ENCODE data around the gene MSTN.
A peak's percentile ranks its signal among the peaks of the same experiment; 100 is the strongest.

Gene MSTN

DNA sequence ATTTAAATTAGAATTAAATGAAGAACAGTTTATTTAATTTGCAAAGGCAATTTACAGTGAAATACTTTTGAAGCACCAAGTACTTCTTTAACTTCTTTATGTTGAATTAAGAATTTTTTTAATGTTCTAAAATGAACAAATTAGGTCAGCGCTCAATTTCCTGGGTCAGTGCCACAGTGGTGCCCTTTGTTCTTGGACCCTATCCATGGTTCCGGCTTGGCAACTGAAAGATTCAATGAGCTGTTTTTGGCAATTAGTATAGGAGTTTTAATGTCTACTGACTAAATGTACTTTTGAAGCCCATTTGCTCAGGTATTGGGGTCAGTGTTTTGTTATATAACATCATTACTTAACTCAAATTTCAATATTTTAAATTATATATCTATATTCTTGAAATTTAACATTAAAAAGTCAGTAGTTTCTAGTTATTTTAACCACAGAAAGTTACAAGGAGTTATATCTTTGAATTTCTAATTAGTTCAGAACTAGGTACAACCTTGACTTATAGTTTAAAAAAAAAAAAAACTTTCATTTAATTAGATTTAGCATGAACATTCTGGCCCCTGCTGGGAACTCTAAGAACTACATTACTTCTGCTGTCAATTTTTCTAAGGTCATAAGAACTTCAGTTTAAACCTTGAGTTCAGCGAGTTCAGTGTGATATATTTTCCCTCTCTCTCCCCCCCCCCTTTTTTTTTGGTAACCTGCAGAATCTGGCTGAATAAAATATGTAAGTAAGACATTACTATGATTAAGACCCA is 7.6 kb upstream of the MSTN start:
- peak; percentile 73 for ATAC-seq
- TF ChIP-seq, protein P1, sequence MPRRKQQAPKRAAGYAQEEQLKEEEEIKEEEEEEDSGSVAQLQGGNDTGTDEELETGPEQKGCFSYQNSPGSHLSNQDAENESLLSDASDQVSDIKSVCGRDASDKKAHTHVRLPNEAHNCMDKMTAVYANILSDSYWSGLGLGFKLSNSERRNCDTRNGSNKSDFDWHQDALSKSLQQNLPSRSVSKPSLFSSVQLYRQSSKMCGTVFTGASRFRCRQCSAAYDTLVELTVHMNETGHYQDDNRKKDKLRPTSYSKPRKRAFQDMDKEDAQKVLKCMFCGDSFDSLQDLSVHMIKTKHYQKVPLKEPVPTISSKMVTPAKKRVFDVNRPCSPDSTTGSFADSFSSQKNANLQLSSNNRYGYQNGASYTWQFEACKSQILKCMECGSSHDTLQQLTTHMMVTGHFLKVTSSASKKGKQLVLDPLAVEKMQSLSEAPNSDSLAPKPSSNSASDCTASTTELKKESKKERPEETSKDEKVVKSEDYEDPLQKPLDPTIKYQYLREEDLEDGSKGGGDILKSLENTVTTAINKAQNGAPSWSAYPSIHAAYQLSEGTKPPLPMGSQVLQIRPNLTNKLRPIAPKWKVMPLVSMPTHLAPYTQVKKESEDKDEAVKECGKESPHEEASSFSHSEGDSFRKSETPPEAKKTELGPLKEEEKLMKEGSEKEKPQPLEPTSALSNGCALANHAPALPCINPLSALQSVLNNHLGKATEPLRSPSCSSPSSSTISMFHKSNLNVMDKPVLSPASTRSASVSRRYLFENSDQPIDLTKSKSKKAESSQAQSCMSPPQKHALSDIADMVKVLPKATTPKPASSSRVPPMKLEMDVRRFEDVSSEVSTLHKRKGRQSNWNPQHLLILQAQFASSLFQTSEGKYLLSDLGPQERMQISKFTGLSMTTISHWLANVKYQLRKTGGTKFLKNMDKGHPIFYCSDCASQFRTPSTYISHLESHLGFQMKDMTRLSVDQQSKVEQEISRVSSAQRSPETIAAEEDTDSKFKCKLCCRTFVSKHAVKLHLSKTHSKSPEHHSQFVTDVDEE (CRISPR knock-in tag; IDR thresholded peaks at IDR 0.05) = no peak
- no peak for TF ChIP-seq RARB (CRISPR knock-in tag; IDR thresholded peaks at IDR 0.05)
- no peak for TF ChIP-seq ISL1 (CRISPR knock-in tag; IDR thresholded peaks at IDR 0.05)
- TF ChIP-seq BACH2 (CRISPR knock-in tag; IDR thresholded peaks at IDR 0.05; ENCODE audit: borderline replicate concordance) = no peak
- no peak for TF ChIP-seq TOX (CRISPR knock-in tag; IDR thresholded peaks at IDR 0.05; ENCODE audit: borderline replicate concordance)
- TF ChIP-seq, protein P2, sequence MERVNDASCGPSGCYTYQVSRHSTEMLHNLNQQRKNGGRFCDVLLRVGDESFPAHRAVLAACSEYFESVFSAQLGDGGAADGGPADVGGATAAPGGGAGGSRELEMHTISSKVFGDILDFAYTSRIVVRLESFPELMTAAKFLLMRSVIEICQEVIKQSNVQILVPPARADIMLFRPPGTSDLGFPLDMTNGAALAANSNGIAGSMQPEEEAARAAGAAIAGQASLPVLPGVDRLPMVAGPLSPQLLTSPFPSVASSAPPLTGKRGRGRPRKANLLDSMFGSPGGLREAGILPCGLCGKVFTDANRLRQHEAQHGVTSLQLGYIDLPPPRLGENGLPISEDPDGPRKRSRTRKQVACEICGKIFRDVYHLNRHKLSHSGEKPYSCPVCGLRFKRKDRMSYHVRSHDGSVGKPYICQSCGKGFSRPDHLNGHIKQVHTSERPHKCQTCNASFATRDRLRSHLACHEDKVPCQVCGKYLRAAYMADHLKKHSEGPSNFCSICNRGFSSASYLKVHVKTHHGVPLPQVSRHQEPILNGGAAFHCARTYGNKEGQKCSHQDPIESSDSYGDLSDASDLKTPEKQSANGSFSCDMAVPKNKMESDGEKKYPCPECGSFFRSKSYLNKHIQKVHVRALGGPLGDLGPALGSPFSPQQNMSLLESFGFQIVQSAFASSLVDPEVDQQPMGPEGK (CRISPR knock-in tag; IDR thresholded peaks at IDR 0.05; ENCODE audit: borderline replicate concordance) = no peak
- no peak for TF ChIP-seq ZC3H10 (CRISPR knock-in tag; IDR thresholded peaks at IDR 0.05)
- no peak for TF ChIP-seq TCF4 (CRISPR knock-in tag; IDR thresholded peaks at IDR 0.05; ENCODE audit: borderline replicate concordance)
- TF ChIP-seq, protein P3, sequence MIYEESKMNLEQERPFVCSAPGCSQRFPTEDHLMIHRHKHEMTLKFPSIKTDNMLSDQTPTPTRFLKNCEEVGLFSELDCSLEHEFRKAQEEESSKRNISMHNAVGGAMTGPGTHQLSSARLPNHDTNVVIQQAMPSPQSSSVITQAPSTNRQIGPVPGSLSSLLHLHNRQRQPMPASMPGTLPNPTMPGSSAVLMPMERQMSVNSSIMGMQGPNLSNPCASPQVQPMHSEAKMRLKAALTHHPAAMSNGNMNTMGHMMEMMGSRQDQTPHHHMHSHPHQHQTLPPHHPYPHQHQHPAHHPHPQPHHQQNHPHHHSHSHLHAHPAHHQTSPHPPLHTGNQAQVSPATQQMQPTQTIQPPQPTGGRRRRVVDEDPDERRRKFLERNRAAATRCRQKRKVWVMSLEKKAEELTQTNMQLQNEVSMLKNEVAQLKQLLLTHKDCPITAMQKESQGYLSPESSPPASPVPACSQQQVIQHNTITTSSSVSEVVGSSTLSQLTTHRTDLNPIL (CRISPR knock-in tag; IDR thresholded peaks at IDR 0.05; ENCODE audit: low read depth) = no peak
- TF ChIP-seq, protein P4, sequence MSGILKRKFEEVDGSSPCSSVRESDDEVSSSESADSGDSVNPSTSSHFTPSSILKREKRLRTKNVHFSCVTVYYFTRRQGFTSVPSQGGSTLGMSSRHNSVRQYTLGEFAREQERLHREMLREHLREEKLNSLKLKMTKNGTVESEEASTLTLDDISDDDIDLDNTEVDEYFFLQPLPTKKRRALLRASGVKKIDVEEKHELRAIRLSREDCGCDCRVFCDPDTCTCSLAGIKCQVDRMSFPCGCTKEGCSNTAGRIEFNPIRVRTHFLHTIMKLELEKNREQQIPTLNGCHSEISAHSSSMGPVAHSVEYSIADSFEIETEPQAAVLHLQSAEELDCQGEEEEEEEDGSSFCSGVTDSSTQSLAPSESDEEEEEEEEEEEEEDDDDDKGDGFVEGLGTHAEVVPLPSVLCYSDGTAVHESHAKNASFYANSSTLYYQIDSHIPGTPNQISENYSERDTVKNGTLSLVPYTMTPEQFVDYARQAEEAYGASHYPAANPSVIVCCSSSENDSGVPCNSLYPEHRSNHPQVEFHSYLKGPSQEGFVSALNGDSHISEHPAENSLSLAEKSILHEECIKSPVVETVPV (CRISPR knock-in tag; IDR thresholded peaks at IDR 0.05) = no peak
- no peak for TF ChIP-seq ESRRG (CRISPR knock-in tag; IDR thresholded peaks at IDR 0.05)
- TF ChIP-seq, protein P5, sequence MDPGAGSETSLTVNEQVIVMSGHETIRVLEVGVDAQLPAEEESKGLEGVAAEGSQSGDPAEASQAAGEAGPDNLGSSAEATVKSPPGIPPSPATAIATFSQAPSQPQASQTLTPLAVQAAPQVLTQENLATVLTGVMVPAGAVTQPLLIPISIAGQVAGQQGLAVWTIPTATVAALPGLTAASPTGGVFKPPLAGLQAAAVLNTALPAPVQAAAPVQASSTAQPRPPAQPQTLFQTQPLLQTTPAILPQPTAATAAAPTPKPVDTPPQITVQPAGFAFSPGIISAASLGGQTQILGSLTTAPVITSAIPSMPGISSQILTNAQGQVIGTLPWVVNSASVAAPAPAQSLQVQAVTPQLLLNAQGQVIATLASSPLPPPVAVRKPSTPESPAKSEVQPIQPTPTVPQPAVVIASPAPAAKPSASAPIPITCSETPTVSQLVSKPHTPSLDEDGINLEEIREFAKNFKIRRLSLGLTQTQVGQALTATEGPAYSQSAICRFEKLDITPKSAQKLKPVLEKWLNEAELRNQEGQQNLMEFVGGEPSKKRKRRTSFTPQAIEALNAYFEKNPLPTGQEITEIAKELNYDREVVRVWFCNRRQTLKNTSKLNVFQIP (CRISPR knock-in tag; IDR thresholded peaks at IDR 0.05; ENCODE audit: borderline replicate concordance, low read depth) = no peak
- no peak for TF ChIP-seq CSDC2 (CRISPR knock-in tag; IDR thresholded peaks at IDR 0.05)
- no peak for TF ChIP-seq ZNF8 (CRISPR knock-in tag; IDR thresholded peaks at IDR 0.05)

DNA sequence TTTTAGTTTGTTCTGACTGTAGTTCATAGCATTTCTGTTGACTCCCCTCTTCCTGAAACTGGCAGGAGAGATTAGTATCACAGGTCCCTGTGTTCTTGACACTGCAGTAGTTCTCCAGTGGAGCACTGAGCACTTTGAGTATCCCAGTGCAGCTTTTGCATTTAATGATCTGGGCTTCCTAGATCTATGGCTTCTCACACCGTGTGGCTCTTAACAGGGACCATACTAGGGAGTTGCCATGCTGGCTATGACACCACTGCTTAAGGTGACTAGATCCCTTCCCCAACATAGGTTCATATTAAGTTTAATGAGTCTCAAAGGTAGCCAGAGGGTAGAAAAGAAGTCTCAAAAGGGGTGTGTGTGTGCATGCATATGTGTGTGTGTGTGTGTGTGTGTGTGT is 6.2 kb upstream of the MSTN start:
- ATAC-seq = no peak
- TF ChIP-seq, protein P2 (CRISPR knock-in tag; IDR thresholded peaks at IDR 0.05; ENCODE audit: borderline replicate concordance) = no peak
- TF ChIP-seq TOX (CRISPR knock-in tag; IDR thresholded peaks at IDR 0.05; ENCODE audit: borderline replicate concordance) = no peak
- TF ChIP-seq CSDC2 (CRISPR knock-in tag; IDR thresholded peaks at IDR 0.05) = no peak
- TF ChIP-seq, protein P1 (CRISPR knock-in tag; IDR thresholded peaks at IDR 0.05) = no peak
- TF ChIP-seq OSR1 (CRISPR knock-in tag; IDR thresholded peaks at IDR 0.05) = no peak
- no peak for TF ChIP-seq BACH2 (CRISPR knock-in tag; IDR thresholded peaks at IDR 0.05; ENCODE audit: borderline replicate concordance)
- no peak for TF ChIP-seq ZC3H10 (CRISPR knock-in tag; IDR thresholded peaks at IDR 0.05)
- TF ChIP-seq SNAI2 (CRISPR knock-in tag; IDR thresholded peaks at IDR 0.05) = no peak
- no peak for TF ChIP-seq PPARA (CRISPR knock-in tag; IDR thresholded peaks at IDR 0.05; ENCODE audit: borderline replicate concordance)
- no peak for TF ChIP-seq ZFP3 (CRISPR knock-in tag; IDR thresholded peaks at IDR 0.05)
- no peak for TF ChIP-seq ISL1 (CRISPR knock-in tag; IDR thresholded peaks at IDR 0.05)
- TF ChIP-seq ZFP30 (CRISPR knock-in tag; IDR thresholded peaks at IDR 0.05) = no peak
